HCT116 (cell line): ENCODE results near the gene CAP2. TPM values are rescaled to one million over a fixed set of nuclear protein-coding genes. Genes with fewer than 3 reads are reported as not detected.

Experiments used
- ATAC-seq: fragments of 200-7000 bp; cut with Tn5 transposase; 2 replicates; pipeline ENCODE4 v1.9.1; 2020; ENCODE audit warnings: mild to moderate bottlenecking, moderate library complexity
- BruUV-seq: library from RNA; stranded (reverse); fragments of 400-500 nt; replicated peaks from 2 replicates; lab custom pipeline; 2021; lab: Mats Ljungman, UMichigan
- CTCF ChIA-PET: fragments of 300-600 bp; sonication (Branson Sonifier 250); formaldehyde crosslinking; loops from one replicate; lab custom pipeline; 2021; ENCODE audit warnings: antibody characterized with exemption; lab: Charles Lee
- POLR2A ChIA-PET: fragments of 300-600, 350-600 bp; sonication (Branson Sonifier 250); formaldehyde crosslinking; loops from one replicate; lab custom pipeline; 2021; ENCODE audit warnings: antibody characterized with exemption; lab: Charles Lee
- RAD21 ChIA-PET, 2 experiments: fragments of 300-600 bp; sonication (Branson Sonifier 250); formaldehyde crosslinking; loops; one replicate each; lab custom pipeline; 2023; ENCODE audit warnings: low total read pairs in 2 of 2; ENCODE audit not compliant: uncharacterized antibody in 2 of 2, unreplicated experiment in 2 of 2, low non-redundant PET in 1 of 2; lab: Charles Lee
- DNase-seq: peaks from one replicate; pipeline ENCODE4 v3.0.0-alpha.2; 2010; ENCODE audit warnings: low read depth, low spot score
- H2AFZ ChIP-seq: fragments of 200-600 bp; shearing (Covaris generic), sonication (generic); 2 replicates; pipeline ENCODE4 v1.6.1; 2017; ENCODE audit warnings: low read depth, mixed run types, mixed read lengths, antibody characterized with exemption, low read length; ENCODE audit not compliant: poor library complexity, severe bottlenecking
- H3K27ac ChIP-seq: 2 replicates; pipeline ENCODE4 v1.5.1; 2012; ENCODE audit warnings: low read depth, low read length
- H3K27me3 ChIP-seq: fragments of 200-600 bp; sonication (generic); 2 replicates; pipeline ENCODE4 v1.6.1; 2016; ENCODE audit warnings: mixed run types, low read length, mixed read lengths; ENCODE audit not compliant: insufficient read depth
- H3K36me3 ChIP-seq, 2 experiments: fragments of 200-500 bp in 1 of 2; fragments of 200-600 bp in 1 of 2; sonication (Bioruptor generic) in 1 of 2; sonication (generic) in 1 of 2; 2 replicates each; pipeline versions ENCODE4 v1.5.1 to v1.6.1; 2014 to 2016; ENCODE audit warnings: low read length in 2 of 2, inconsistent platforms in 1 of 2, mixed read lengths in 1 of 2, mixed run types in 1 of 2; ENCODE audit not compliant: insufficient read depth in 2 of 2, control insufficient read depth in 1 of 2
- H3K4me1 ChIP-seq, 2 experiments: fragments of 200-600 bp in 1 of 2; sonication (generic) in 1 of 2; 2 replicates each; pipeline versions ENCODE4 v1.5.1 to v1.6.1; 2012 to 2017; ENCODE audit warnings: low read length in 2 of 2, inconsistent platforms in 1 of 2, mild to moderate bottlenecking in 1 of 2, mixed read lengths in 1 of 2, mixed run types in 1 of 2, moderate library complexity in 1 of 2; ENCODE audit not compliant: insufficient read depth in 2 of 2, control insufficient read depth in 1 of 2
- H3K4me2 ChIP-seq: fragments of 200-600 bp; sonication (generic); 2 replicates; pipeline ENCODE4 v1.6.1; 2017; ENCODE audit warnings: mixed run types, low read length, mixed read lengths
- H3K4me3 ChIP-seq, 2 experiments: fragments of 200-600 bp in 1 of 2; sonication (generic) in 1 of 2; replicated peaks in 1 of 2; 2 replicates each; pipeline ENCODE4 v1.5.1; 2011 to 2016; ENCODE audit warnings: low read length in 2 of 2, control low read depth in 1 of 2, low read depth in 1 of 2, mild to moderate bottlenecking in 1 of 2, mixed read lengths in 1 of 2, mixed run types in 1 of 2
- H3K79me2 ChIP-seq: fragments of 200-600 bp; sonication (generic); 2 replicates; pipeline ENCODE4 v1.6.1; 2017; ENCODE audit warnings: mild to moderate bottlenecking, mixed run types, low read length, moderate library complexity, mixed read lengths; ENCODE audit not compliant: insufficient read depth
- H3K9ac ChIP-seq: fragments of 200-600 bp; sonication (generic); 2 replicates; pipeline ENCODE4 v1.6.1; 2016; ENCODE audit warnings: low read length, mixed read lengths
- H3K9me2 ChIP-seq: fragments of 200-600 bp; sonication (generic), shearing (Covaris generic); 2 replicates; pipeline ENCODE4 v1.6.1; 2017; ENCODE audit warnings: mixed run types, mild to moderate bottlenecking, moderate library complexity; ENCODE audit not compliant: insufficient read depth
- H3K9me3 ChIP-seq, 2 experiments: fragments of 200-500 bp in 1 of 2; fragments of 200-600 bp in 1 of 2; sonication (Bioruptor generic) in 1 of 2; sonication (generic) in 1 of 2; 2 replicates each; pipeline ENCODE4 v1.6.1; 2014 to 2017; ENCODE audit warnings: low read length in 2 of 2, mixed read lengths in 2 of 2, inconsistent platforms in 1 of 2, low read depth in 1 of 2, mild to moderate bottlenecking in 1 of 2, mixed run types in 1 of 2, moderate library complexity in 1 of 2; ENCODE audit not compliant: control insufficient read depth in 1 of 2, insufficient read depth in 1 of 2
- H4K20me1 ChIP-seq: fragments of 200-600 bp; sonication (generic), shearing (Covaris generic); 2 replicates; pipeline ENCODE4 v1.6.1; 2017; ENCODE audit warnings: mixed run types, mild to moderate bottlenecking, moderate library complexity; ENCODE audit not compliant: insufficient read depth
- CBX3 ChIP-seq: IDR thresholded peaks from 2 replicates; pipeline ENCODE4 v1.6.1; 2012; ENCODE audit warnings: low read depth
- CEBPB ChIP-seq: IDR thresholded peaks from 2 replicates; pipeline ENCODE4 v1.6.1; 2012; ENCODE audit warnings: low read depth
- CTCF ChIP-seq, 3 experiments: fragments of 200-600 bp in 1 of 3; sonication (generic) in 1 of 3; IDR thresholded peaks in 2 of 3; conservative IDR thresholded peaks in 1 of 3; 2 replicates each; pipeline ENCODE4 v1.5.1; 2012 to 2017; ENCODE audit warnings: low read depth in 2 of 3, low read length in 2 of 3, antibody characterized with exemption in 1 of 3, borderline replicate concordance in 1 of 3, control low read depth in 1 of 3, mild to moderate bottlenecking in 1 of 3, mixed read lengths in 1 of 3, mixed run types in 1 of 3, moderate library complexity in 1 of 3; ENCODE audit not compliant: insufficient read depth in 1 of 3
- EGR1 ChIP-seq: IDR thresholded peaks from 2 replicates; pipeline ENCODE4 v1.6.1; 2012; ENCODE audit warnings: low read depth
- EZH2phosphoT487 ChIP-seq: fragments of 200-600 bp; IDR thresholded peaks from 2 replicates; pipeline ENCODE4 v1.6.1; 2018; ENCODE audit warnings: antibody characterized with exemption, borderline replicate concordance
- POLR2A ChIP-seq: IDR thresholded peaks from 2 replicates; pipeline ENCODE4 v1.7.0; 2011; ENCODE audit warnings: borderline replicate concordance; ENCODE audit not compliant: insufficient read depth, insufficient read length; ENCODE audit errors: extremely low read depth
- POLR2AphosphoS5 ChIP-seq: IDR thresholded peaks from 2 replicates; pipeline ENCODE4 v1.6.1; 2011; ENCODE audit warnings: mild to moderate bottlenecking, low read depth, low read length, moderate library complexity
- REST ChIP-seq: IDR thresholded peaks from 2 replicates; pipeline ENCODE4 v1.6.1; 2012; ENCODE audit warnings: low read depth
- SIN3A ChIP-seq: IDR thresholded peaks from 2 replicates; pipeline ENCODE4 v1.6.1; 2012; ENCODE audit warnings: low read depth
- SP1 ChIP-seq: IDR thresholded peaks from 2 replicates; pipeline ENCODE4 v1.6.1; 2012; ENCODE audit warnings: low read depth
- ZBTB33 ChIP-seq: IDR thresholded peaks from 2 replicates; pipeline ENCODE4 v1.6.1; 2011; ENCODE audit warnings: mild to moderate bottlenecking, low read length, moderate library complexity; ENCODE audit not compliant: insufficient replicate concordance; ENCODE audit errors: extremely low read depth
- ZFX ChIP-seq: fragments of 450-650 bp; IDR thresholded peaks from 2 replicates; pipeline ENCODE4 v1.6.1; 2017
- intact Hi-C: fragments of 100-400 bp; cut with micrococcal nuclease; formaldehyde crosslinking; loops from 2 replicates; pipeline ENCODE4 v1.10.0; 2022
- total RNA-seq: library from RNA; stranded (reverse); gene quantifications from one replicate; pipeline ENCODE4 v1.2.1, GENCODE V29; 2021; ENCODE audit not compliant: unreplicated experiment

The CAP2 gene
- total RNA-seq, 1 experiment from 2014 or later, result 3.8 TPM

- intact Hi-C loops, result no loop called here
- BruUV-seq, result no TSS peak
- CTCF ChIA-PET, result no interaction called here
These were observed 29.6 kb downstream of the CAP2 start for GRCh38 chr6:17423026-17423425.

GRCh38 chr6:17427062-17427461, 33.7 kb downstream of the CAP2 start:
- H3K9me2 ChIP-seq, result no peaks in the 10 kb centered on the region
- no TSS peak for BruUV-seq
- no peak overlapping the region for H3K9ac ChIP-seq
- no peak overlapping the region for H3K4me3 ChIP-seq
- ChIA-PET POLR2A (no interaction called here), RAD21 (no interaction called here), CTCF (no interaction called here)
- no peak overlapping the region for H3K4me2 ChIP-seq
- DNase-seq, result no peak
- H2AFZ ChIP-seq, result no peak overlapping the region
- no peaks in the 10 kb centered on the region for H4K20me1 ChIP-seq
- H3K4me1 ChIP-seq, result no peaks in the 10 kb centered on the region
- no peak overlapping the region for H3K27ac ChIP-seq
- no peaks in the 10 kb centered on the region for H3K79me2 ChIP-seq
- intact Hi-C loops, result no loop called here
- no peaks in the 10 kb centered on the region for H3K27me3 ChIP-seq
- ATAC-seq, result no peak
- H3K9me3 ChIP-seq, result no peaks in the 10 kb centered on the region
- 0 out of 4 replicates have a peak, but pooled peaks cover 0 to 4% of the 10 kb centered on the region in 2 experiments for H3K36me3 ChIP-seq
- TF ChIP-seq SP1 (no peak), SIN3A (no peak), REST (no peak), EZH2phosphoT487 (no peak), POLR2A (no peak), CTCF (IDR thresholded peaks at IDR 0.05 in 2 of 3, conservative IDR thresholded peaks at IDR 0.05 in 1 of 3; ENCODE audit: borderline replicate concordance in 1 of 3, insufficient read depth in 1 of 3, low read depth in 2 of 3, low read length in 2 of 3) (no peak)

More at GRCh38 chr6:17423026-17423425, 29.6 kb downstream of the CAP2 start:
- Histone ChIP-seq H3K27ac (no peak overlapping the region), H2AFZ (no peak overlapping the region), H3K79me2 (no peaks in the 10 kb centered on the region), H3K9ac (no peak overlapping the region), H3K9me2 (no peaks in the 10 kb centered on the region), H3K36me3 (0 out of 4 replicates have a peak, but pooled peaks cover 0 to 4% of the 10 kb centered on the region in 2 experiments), H3K27me3 (no peaks in the 10 kb centered on the region), H4K20me1 (no peaks in the 10 kb centered on the region), H3K4me3 (no peak overlapping the region), H3K4me1 (peaks cover 0 to 6% of the 10 kb centered on the region in 2 experiments; a peak in 2 of 4 replicates), H3K9me3 (no peaks in the 10 kb centered on the region), H3K4me2 (no peak overlapping the region)
- DNase-seq, result no peak
- ATAC-seq, result no peak
- ChIA-PET RAD21 (no interaction called here), POLR2A (no interaction called here)
- TF ChIP-seq EGR1 (no peak), POLR2AphosphoS5 (no peak), ZBTB33 (no peak), CEBPB (no peak), ZFX (no peak), SIN3A (no peak), CBX3 (no peak)
